Aorta (tissue), 5 donors: ENCODE data around the gene NEU3. TPM values are rescaled to one million over a fixed set of nuclear protein-coding genes. Genes with fewer than 3 reads are reported as not detected.
"Not testable (repeated sequence)": the region's sequence is repeated elsewhere in the genome, so short reads cannot be mapped to it uniquely, and the experiment has no call there.

Experiments used
- ATAC-seq: fragments of 200-7000 bp; cut with Tn5 transposase; one replicate; pipeline ENCODE4 v1.9.1; 2022; ENCODE audit warnings: moderate library complexity; ENCODE audit not compliant: low FRiP score
- DNase-seq, 2 donors: peaks; one replicate each; pipeline ENCODE4 v3.0.0-alpha.2; 2020
- H3K27ac ChIP-seq, 2 donors: one replicate each; pipeline ENCODE4 v1.5.1; 2013; ENCODE audit warnings: low read length in 2 of 2, mild to moderate bottlenecking in 2 of 2, moderate library complexity in 2 of 2, control low read depth in 1 of 2, inconsistent platforms in 1 of 2, low read depth in 1 of 2
- H3K27me3 ChIP-seq, 2 donors: one replicate each; pipeline ENCODE4 v1.6.1; 2013; ENCODE audit warnings: control low read depth in 1 of 2, low read length in 1 of 2, mild to moderate bottlenecking in 1 of 2, moderate library complexity in 1 of 2; ENCODE audit not compliant: insufficient read depth in 2 of 2, control insufficient read depth in 1 of 2
- H3K36me3 ChIP-seq, 2 donors: one replicate each; pipeline ENCODE4 v1.6.1; 2013; ENCODE audit warnings: control low read depth in 1 of 2, low read length in 1 of 2, mild to moderate bottlenecking in 1 of 2; ENCODE audit not compliant: insufficient read depth in 2 of 2, control insufficient read depth in 1 of 2
- H3K4me1 ChIP-seq, 2 donors: one replicate each; pipeline ENCODE4 v1.6.1; 2013; ENCODE audit warnings: low read length in 2 of 2, control low read depth in 1 of 2, mild to moderate bottlenecking in 1 of 2, moderate library complexity in 1 of 2; ENCODE audit not compliant: insufficient read depth in 2 of 2, control insufficient read depth in 1 of 2
- H3K4me3 ChIP-seq, 2 donors: one replicate each; pipeline ENCODE4 v1.5.1; 2013; ENCODE audit warnings: low read length in 2 of 2, control low read depth in 1 of 2, mild to moderate bottlenecking in 1 of 2
- H3K9me3 ChIP-seq: one replicate; pipeline ENCODE4 v1.6.1; 2013; ENCODE audit warnings: mild to moderate bottlenecking, low read length; ENCODE audit not compliant: control insufficient read depth
- WGBS, 2 donors: extraction: QIAGEN DNeasy Blood & Tissue Kit; methylation state at CpG; one replicate each; pipeline ENCODE4 v1.1.7; 2013; 5-methylcytosine and 5-hydroxymethylcytosine counted together
- intact Hi-C, 2 donors: fragments of 100-400 bp; cut with DNase I; formaldehyde crosslinking; loops; one replicate each; pipeline versions ENCODE4 v1.14.2 to v1.15.0; 2022
- polyA plus RNA-seq, 2 donors: library from polyadenylated mRNA; stranded (reverse); fragments of 200-250 nt; gene quantifications; one replicate each; pipeline ENCODE4 v1.2.3, GENCODE V29; 2013
- total RNA-seq, 2 donors: library from RNA; stranded (reverse); fragmentation: NEBNext Ultra II Directional; extraction: Animal tissue kit (Norgen Biotek cat#: 25700); gene quantifications; one replicate each; pipeline ENCODE4 v1.2.1, GENCODE V29; 2021
- donor health status: healthy with polysubstance abuse.
- donor health status: Bipolar disorder and iron deficiency.
- donor health status: DM: no; HTN: no; CAD: no.
- donor health status: DM: no; HTN: no; CAD: no.
- donor health status: DM: yes; HTN: yes; CAD: no.

NEU3 gene
- total and polyA plus RNA-seq, 4 donors: 1.4 to 13.7 (median 6.8) TPM

GRCh38 chr11:74951226-74951625 lies 37.5 kb upstream of the NEU3 start:
- no peak for ATAC-seq
- no peak for DNase-seq
- no peaks in the 10 kb centered on the region for H3K27me3 ChIP-seq
- no peak overlapping the region for H3K27ac ChIP-seq
- H3K4me1 ChIP-seq: peaks cover 4 to 6% of the 10 kb centered on the region in 2 donors
- H3K9me3 ChIP-seq: no peaks in the 10 kb centered on the region
- WGBS, 2 donors: 93 to 96% methylated on average over 8 of the region's 8 CpGs
- no peak overlapping the region for H3K4me3 ChIP-seq
- no peaks in the 10 kb centered on the region for H3K36me3 ChIP-seq
- intact Hi-C loops: no loop called here

- DNase-seq (no peak), ATAC-seq (no peak)
- H3K9me3 ChIP-seq: no peaks in the 10 kb centered on the region
- WGBS, 2 donors: 57 to 60% methylated on average over 2 of the region's 2 CpGs
- H3K36me3 ChIP-seq: no peaks in the 10 kb centered on the region
- no peaks in the 10 kb centered on the region for H3K27me3 ChIP-seq
- no peak overlapping the region for H3K4me3 ChIP-seq
- intact Hi-C loops: no loop called here
- H3K4me1 ChIP-seq: peaks cover 6 to 8% of the 10 kb centered on the region in 2 donors
- H3K27ac ChIP-seq: no peak overlapping the region
These were observed 36.0 kb upstream of the NEU3 start for GRCh38 chr11:74952752-74953151.

- ATAC-seq (no peak), DNase-seq (no peak)
- Histone ChIP-seq H3K4me3 (no peak overlapping the region), H3K4me1 (peaks cover 8 to 10% of the 10 kb centered on the region in 2 donors), H3K9me3 (no peaks in the 10 kb centered on the region), H3K27ac (no peak overlapping the region), H3K36me3 (no peaks in the 10 kb centered on the region), H3K27me3 (no peaks in the 10 kb centered on the region)
- intact Hi-C loops: no loop called here
- WGBS, 2 donors: 91 to 94% methylated on average over 5 of the region's 5 CpGs
These were observed 35.3 kb upstream of the NEU3 start for GRCh38 chr11:74953451-74953850.

- no peak for ATAC-seq
These were observed 34.5 kb upstream of the NEU3 start for GRCh38 chr11:74954199-74954598.

GRCh38 chr11:74956397-74957015 lies 32.2 kb upstream of the NEU3 start:
- H3K27me3 ChIP-seq: no peaks in the 10 kb centered on the region
- peaks cover 6 to 10% of the 10 kb centered on the region in 2 donors for H3K4me1 ChIP-seq
- no peak overlapping the region for H3K27ac ChIP-seq
- no peaks in the 10 kb centered on the region for H3K36me3 ChIP-seq
- H3K9me3 ChIP-seq: no peaks in the 10 kb centered on the region
- 15 to 21% methylated on average over 4 of the region's 4 CpGs for WGBS, 2 donors
- no peak for ATAC-seq
- no peak overlapping the region for H3K4me3 ChIP-seq
- intact Hi-C loops: no loop called here
- DNase-seq: no peak

More at GRCh38 chr11:74954199-74954598, 34.5 kb upstream of the NEU3 start:
- peaks cover 8 to 14% of the 10 kb centered on the region in 2 donors for H3K4me1 ChIP-seq
- DNase-seq: no peak
- no peaks in the 10 kb centered on the region for H3K9me3 ChIP-seq
- intact Hi-C loops: no loop called here
- H3K27ac ChIP-seq: no peak overlapping the region
- H3K36me3 ChIP-seq: no peaks in the 10 kb centered on the region
- no peak overlapping the region for H3K4me3 ChIP-seq
- 88 to 96% methylated on average over 1 of the region's 1 CpG for whole genome bisulfite sequencing, 2 donors
- H3K27me3 ChIP-seq: no peaks in the 10 kb centered on the region

- DNase-seq: no peak
- ATAC-seq: no peak
- peaks cover 6 to 10% of the 10 kb centered on the region in 2 donors for H3K4me1 ChIP-seq
These were observed 30.6 kb upstream of the NEU3 start for GRCh38 chr11:74957937-74958629.

GRCh38 chr11:74960128-74960527 lies 28.6 kb upstream of the NEU3 start:
- H3K4me1 ChIP-seq, ATAC-seq, H3K9me3 ChIP-seq, H3K27ac ChIP-seq, H3K4me3 ChIP-seq, DNase-seq, intact Hi-C loops, H3K27me3 ChIP-seq, H3K36me3 ChIP-seq: not testable (repeated sequence)
- WGBS, 2 donors: 90 to 92% methylated on average over 6 of the region's 6 CpGs

More at GRCh38 chr11:74957937-74958629, 30.6 kb upstream of the NEU3 start:
- H3K36me3 ChIP-seq: no peaks in the 10 kb centered on the region
- H3K27ac ChIP-seq: no peak overlapping the region
- no peaks in the 10 kb centered on the region for H3K27me3 ChIP-seq
- intact Hi-C loops: no loop called here
- no peaks in the 10 kb centered on the region for H3K9me3 ChIP-seq
- no peak overlapping the region for H3K4me3 ChIP-seq
- WGBS, 2 donors: 92 to 97% methylated on average over 1 of the region's 1 CpG

GRCh38 chr11:74966651-74967050 lies 22.1 kb upstream of the NEU3 start:
- 76 to 77% methylated on average over 5 of the region's 5 CpGs for WGBS, 2 donors
- no peaks in the 10 kb centered on the region for H3K27me3 ChIP-seq
- no peak overlapping the region for H3K27ac ChIP-seq
- no peak overlapping the region for H3K4me3 ChIP-seq
- no peak for ATAC-seq
- peaks cover 0 to 4% of the 10 kb centered on the region in 2 donors for H3K36me3 ChIP-seq
- intact Hi-C loops: no loop called here
- H3K9me3 ChIP-seq: no peaks in the 10 kb centered on the region
- peaks cover 0 to 2% of the 10 kb centered on the region in 2 donors for H3K4me1 ChIP-seq
- DNase-seq: no peak

GRCh38 chr11:74970852-74971395 lies 17.8 kb upstream of the NEU3 start:
- intact Hi-C loops: no loop called here
- ATAC-seq (no peak), DNase-seq (no peak)
- 64 to 85% methylated on average over 1 of the region's 1 CpG for WGBS, 2 donors
- H3K27ac ChIP-seq: no peak overlapping the region
- peaks cover 4 to 7% of the 10 kb centered on the region in 2 donors for H3K36me3 ChIP-seq
- no peak overlapping the region for H3K4me3 ChIP-seq
- no peaks in the 10 kb centered on the region for H3K4me1 ChIP-seq
- no peaks in the 10 kb centered on the region for H3K27me3 ChIP-seq
- H3K9me3 ChIP-seq: no peaks in the 10 kb centered on the region
